ENCODE data around the gene SALL1.

SALL1 gene

GRCh38 chr16:51139568-51139967, 11.5 kb downstream of the SALL1 start:
- no peak for DNase-seq

GRCh38 chr16:51138178-51138577, 12.9 kb downstream of the SALL1 start:
- no peak for DNase-seq

- no peak for DNase-seq
These were observed 14.0 kb downstream of the SALL1 start for GRCh38 chr16:51137097-51137496.

GRCh38 chr16:51134876-51135275, 16.2 kb downstream of the SALL1 start:
- no peak for DNase-seq

GRCh38 chr16:51134269-51134812, 16.7 kb downstream of the SALL1 start:
- DNase-seq, result peak; percentile 71

- no peak for DNase-seq
These were observed 17.4 kb downstream of the SALL1 start for GRCh38 chr16:51133688-51134087.

GRCh38 chr16:51133183-51133582, 17.9 kb downstream of the SALL1 start:
- DNase-seq, result no peak

- no peak for DNase-seq
These were observed 18.5 kb downstream of the SALL1 start for GRCh38 chr16:51132490-51133115.

GRCh38 chr16:51131619-51132018, 19.5 kb downstream of the SALL1 start:
- no peak for DNase-seq

- peak; percentile 66 for DNase-seq
These were observed 22.0 kb downstream of the SALL1 start for GRCh38 chr16:51129105-51129504.

- no peak for DNase-seq
These were observed 25.1 kb downstream of the SALL1 start for GRCh38 chr16:51125992-51126391.

GRCh38 chr16:51124896-51125295, 26.2 kb downstream of the SALL1 start:
- DNase-seq, result no peak

- no peak for DNase-seq
These were observed 29.2 kb downstream of the SALL1 start for GRCh38 chr16:51121850-51122249.

- DNase-seq, result no peak
These were observed 30.2 kb downstream of the SALL1 start for GRCh38 chr16:51120730-51121347.

GRCh38 chr16:51119973-51120729, 30.9 kb downstream of the SALL1 start:
- DNase-seq, result no peak

GRCh38 chr16:51119556-51119955, 31.5 kb downstream of the SALL1 start:
- no peak for DNase-seq

- peak; percentile 32 for DNase-seq
These were observed 34.7 kb downstream of the SALL1 start for GRCh38 chr16:51116353-51116752.

GRCh38 chr16:51114382-51114781, 36.7 kb downstream of the SALL1 start:
- peak; percentile 80 for DNase-seq

GRCh38 chr16:51113236-51114125, 37.6 kb downstream of the SALL1 start:
- DNase-seq, result peak; percentile 57

- DNase-seq, result no peak
These were observed 38.7 kb downstream of the SALL1 start for GRCh38 chr16:51112323-51112722.

GRCh38 chr16:51111759-51112158, 39.3 kb downstream of the SALL1 start:
- no peak for DNase-seq

GRCh38 chr16:51110700-51111157, 40.3 kb downstream of the SALL1 start:
- no peak for DNase-seq

GRCh38 chr16:51109173-51109572, 41.9 kb downstream of the SALL1 start:
- DNase-seq, result no peak

Data from retina (tissue), 1 donor.